ENCODE results near the gene FHIP2A. TPM values are rescaled to one million over a fixed set of nuclear protein-coding genes. Genes with fewer than 3 reads are reported as not detected.

The FHIP2A gene
- total RNA-seq, 6 donors from 2014 or later: 21.9 to 45.5 (median 26.2) TPM

DNA sequence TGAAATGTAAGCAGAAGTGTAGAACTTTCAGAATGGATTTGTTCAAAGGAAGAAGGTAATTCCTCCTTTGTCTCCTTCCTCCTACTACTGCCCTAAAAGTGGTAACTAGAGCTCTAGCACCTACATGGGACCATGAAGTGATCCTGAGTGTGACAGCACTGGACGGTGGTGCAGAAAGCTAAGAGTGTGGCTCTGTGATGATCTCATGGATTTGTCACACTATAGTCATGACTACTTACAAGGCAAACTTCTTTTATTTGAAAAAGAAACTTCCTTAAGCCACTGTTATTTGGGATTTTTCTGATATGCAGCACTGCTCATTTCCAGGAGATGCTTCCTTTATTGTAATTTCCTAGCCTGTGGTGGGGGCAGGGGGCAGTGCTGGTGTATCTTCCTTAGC is 5.8 kb upstream of the FHIP2A start:
- H3K27ac ChIP-seq: no peak overlapping the region
- no peak overlapping the region for H3K4me3 ChIP-seq
- peaks cover 0 to 1% (median 0%) of the 10 kb centered on the region in 4 donors for H3K4me1 ChIP-seq
- 76 to 80% methylated on average over 1 of the region's 1 CpG for WGBS, 2 donors
- no peaks in the 10 kb centered on the region for H3K36me3 ChIP-seq
- H3K27me3 ChIP-seq: no peaks in the 10 kb centered on the region
- ATAC-seq (ENCODE audit: low FRiP score in 2 of 2): no peak
- no peak for TF ChIP-seq POLR2A (IDR thresholded peaks at IDR 0.05)
- no peak for DNase-seq
- no peaks in the 10 kb centered on the region for H3K9me3 ChIP-seq

DNA sequence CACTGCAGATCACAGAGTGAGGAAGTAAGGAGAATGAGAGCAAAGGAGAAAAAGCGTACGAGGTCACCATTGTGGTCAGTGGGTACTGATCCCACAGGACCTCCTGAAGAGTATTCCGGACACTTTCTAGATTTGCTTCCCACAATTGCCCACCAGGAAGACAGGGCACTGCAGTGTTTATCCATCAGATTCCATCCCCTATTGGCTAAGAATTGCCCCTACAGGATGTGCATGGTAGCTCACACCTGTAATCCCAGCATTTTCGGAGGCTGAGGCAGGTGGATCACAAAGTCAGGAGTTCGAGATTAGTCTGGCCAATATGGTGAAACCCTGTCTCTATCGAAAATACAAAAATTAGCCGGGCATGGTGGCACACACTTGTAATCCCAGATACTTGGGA is 5.3 kb upstream of the FHIP2A start:
- no peak overlapping the region for H3K4me3 ChIP-seq
- no peaks in the 10 kb centered on the region for H3K27me3 ChIP-seq
- TF ChIP-seq EP300 (IDR thresholded peaks at IDR 0.05) (no peak), POLR2A (IDR thresholded peaks at IDR 0.05) (no peak), POLR2AphosphoS5 (IDR thresholded peaks at IDR 0.05) (no peak)
- TF ChIP-seq, protein P1, sequence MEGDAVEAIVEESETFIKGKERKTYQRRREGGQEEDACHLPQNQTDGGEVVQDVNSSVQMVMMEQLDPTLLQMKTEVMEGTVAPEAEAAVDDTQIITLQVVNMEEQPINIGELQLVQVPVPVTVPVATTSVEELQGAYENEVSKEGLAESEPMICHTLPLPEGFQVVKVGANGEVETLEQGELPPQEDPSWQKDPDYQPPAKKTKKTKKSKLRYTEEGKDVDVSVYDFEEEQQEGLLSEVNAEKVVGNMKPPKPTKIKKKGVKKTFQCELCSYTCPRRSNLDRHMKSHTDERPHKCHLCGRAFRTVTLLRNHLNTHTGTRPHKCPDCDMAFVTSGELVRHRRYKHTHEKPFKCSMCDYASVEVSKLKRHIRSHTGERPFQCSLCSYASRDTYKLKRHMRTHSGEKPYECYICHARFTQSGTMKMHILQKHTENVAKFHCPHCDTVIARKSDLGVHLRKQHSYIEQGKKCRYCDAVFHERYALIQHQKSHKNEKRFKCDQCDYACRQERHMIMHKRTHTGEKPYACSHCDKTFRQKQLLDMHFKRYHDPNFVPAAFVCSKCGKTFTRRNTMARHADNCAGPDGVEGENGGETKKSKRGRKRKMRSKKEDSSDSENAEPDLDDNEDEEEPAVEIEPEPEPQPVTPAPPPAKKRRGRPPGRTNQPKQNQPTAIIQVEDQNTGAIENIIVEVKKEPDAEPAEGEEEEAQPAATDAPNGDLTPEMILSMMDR (IDR thresholded peaks at IDR 0.05): no peak
- peaks cover 0 to 4% (median 0%) of the 10 kb centered on the region in 4 donors for H3K4me1 ChIP-seq
- 89 to 92% methylated on average over 7 of the region's 7 CpGs for WGBS, 2 donors
- H3K36me3 ChIP-seq: no peaks in the 10 kb centered on the region
- ATAC-seq (ENCODE audit: low FRiP score in 2 of 2) (no peak), DNase-seq (no peak)
- H3K27ac ChIP-seq: no peak overlapping the region
- H3K9me3 ChIP-seq: no peaks in the 10 kb centered on the region

DNA sequence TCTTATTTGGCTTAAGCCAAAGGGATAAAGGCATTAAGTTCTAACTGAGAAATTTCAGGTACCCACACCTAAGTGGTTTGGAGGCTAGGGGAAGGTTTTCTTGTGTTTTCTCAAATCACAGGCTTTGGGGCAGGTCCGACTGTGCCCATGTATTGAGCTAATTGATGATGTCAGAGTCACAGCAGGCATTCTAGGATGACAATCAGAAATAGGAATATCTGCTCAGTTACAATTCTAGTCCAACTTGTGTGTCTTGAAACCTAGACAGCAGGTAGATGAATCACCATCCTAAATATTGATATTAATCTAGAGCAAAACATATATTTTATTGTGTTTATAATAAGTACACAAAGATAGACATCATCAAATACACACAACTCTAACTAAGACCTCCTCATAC is 2.3 kb upstream of the FHIP2A start:
- H3K4me1 ChIP-seq: peaks cover 10 to 18% (median 13%) of the 10 kb centered on the region in 4 donors
- no peak for ATAC-seq (ENCODE audit: low FRiP score in 2 of 2)
- no peaks in the 10 kb centered on the region for H3K9me3 ChIP-seq
- H3K36me3 ChIP-seq: no peaks in the 10 kb centered on the region
- 71 to 93% methylated on average over 1 of the region's 1 CpG for WGBS, 2 donors
- TF ChIP-seq EP300 (IDR thresholded peaks at IDR 0.05) (no peak), POLR2AphosphoS5 (IDR thresholded peaks at IDR 0.05) (no peak), POLR2A (IDR thresholded peaks at IDR 0.05) (no peak)
- TF ChIP-seq, protein P1 (IDR thresholded peaks at IDR 0.05): no peak
- no peak overlapping the region for H3K27ac ChIP-seq
- no peaks in the 10 kb centered on the region for H3K27me3 ChIP-seq
- DNase-seq: no peak
- no peak overlapping the region for H3K4me3 ChIP-seq

DNA sequence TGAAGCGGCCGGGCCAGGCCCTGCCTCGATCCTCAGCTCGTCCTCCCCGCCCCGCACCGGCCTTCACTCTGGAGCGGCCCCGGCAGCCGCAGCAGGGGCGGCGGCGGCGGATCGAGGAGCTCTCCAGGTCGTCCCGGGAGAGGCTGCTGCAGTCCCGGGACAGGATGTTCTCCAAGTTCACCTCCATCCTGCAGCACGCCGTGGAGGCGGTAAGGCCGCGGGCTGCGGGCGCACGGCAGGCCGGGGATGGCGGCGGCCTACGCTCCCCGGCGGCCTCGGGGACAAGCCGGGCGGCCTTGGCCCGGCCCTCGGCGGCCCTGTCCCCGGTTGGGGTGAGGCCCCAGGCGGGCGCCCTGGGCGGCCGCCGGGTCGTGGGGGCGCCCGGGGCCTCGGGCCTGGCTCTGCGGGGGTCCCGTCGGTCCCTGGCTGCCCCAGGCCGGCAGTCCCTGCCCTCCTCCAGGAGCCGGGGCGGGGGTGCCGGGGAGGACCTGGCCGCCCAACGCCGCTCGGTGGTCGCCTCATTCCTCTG is 399 bp downstream of the FHIP2A start:
- no peak for TF ChIP-seq POLR2A (IDR thresholded peaks at IDR 0.05)
- TF ChIP-seq POLR2AphosphoS5 (IDR thresholded peaks at IDR 0.05): no peak
- no peak for TF ChIP-seq EP300 (IDR thresholded peaks at IDR 0.05)
- TF ChIP-seq, protein P1 (IDR thresholded peaks at IDR 0.05): peak in 2 of 6 experiments; percentile 51 to 76
- Histone ChIP-seq H3K9me3 (no peaks in the 10 kb centered on the region), H3K27ac (peak overlapping the region; percentile 97 to 100 (median 98)), H3K4me1 (peaks cover 32 to 39% (median 33%) of the 10 kb centered on the region in 4 donors), H3K4me3 (peak overlapping the region; percentile 78 to 88 (median 84)), H3K27me3 (no peaks in the 10 kb centered on the region), H3K36me3 (no peaks in the 10 kb centered on the region)
- WGBS, 2 donors: 2% methylated on average over 11 of the region's 60 CpGs; no CpG with 5 or more reads in 1 of the 2 donors
- peak; percentile 62 to 77 for ATAC-seq (ENCODE audit: low FRiP score in 2 of 2)
- no peak for DNase-seq

DNA sequence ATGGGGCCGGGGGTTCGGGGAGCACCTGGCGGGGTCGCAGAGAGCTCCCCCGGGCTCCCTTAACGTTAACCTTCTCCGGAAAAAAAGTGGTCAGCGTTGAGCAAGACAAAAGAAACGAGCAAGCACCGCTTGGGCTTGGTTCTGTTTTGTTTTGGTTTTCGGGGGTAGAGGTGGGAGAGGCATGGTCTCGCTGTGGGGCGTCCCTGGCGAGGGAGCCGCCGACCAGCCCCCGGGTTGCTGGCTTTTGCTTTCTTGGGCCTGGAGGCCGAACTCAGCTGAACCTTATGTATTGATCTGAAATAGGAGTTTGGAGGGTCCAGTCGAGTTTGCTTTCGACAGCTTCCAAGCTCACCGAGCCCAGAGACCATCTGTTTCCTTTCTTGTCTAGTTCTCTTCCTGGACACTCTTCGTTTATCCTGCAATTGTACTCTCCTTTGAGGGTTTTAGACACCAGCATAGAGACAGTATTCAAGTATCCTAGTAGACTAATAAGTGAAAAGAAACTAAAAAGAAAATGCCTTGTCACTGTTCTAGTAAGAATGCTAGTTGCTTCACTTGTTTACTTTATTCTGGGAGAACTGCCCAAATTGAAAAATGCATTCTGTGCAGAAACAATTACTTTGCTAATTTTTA is 980 bp downstream of the FHIP2A start:
- WGBS, 2 donors: 0% methylated on average over 6 to 20 of the region's 22 CpGs
- TF ChIP-seq POLR2A (IDR thresholded peaks at IDR 0.05): peak in 1 of 4 donors; percentile 53
- TF ChIP-seq, protein P1 (IDR thresholded peaks at IDR 0.05): no peak
- Histone ChIP-seq H3K9me3 (no peaks in the 10 kb centered on the region), H3K36me3 (no peaks in the 10 kb centered on the region), H3K27ac (peak overlapping the region; percentile 97 to 100 (median 98)), H3K4me3 (peak overlapping the region; percentile 78 to 88 (median 84)), H3K27me3 (no peaks in the 10 kb centered on the region), H3K4me1 (peaks cover 32 to 39% (median 33%) of the 10 kb centered on the region in 4 donors)
- peak in 1 of 2 donors; percentile 22 for DNase-seq
- ATAC-seq (ENCODE audit: low FRiP score in 2 of 2): peak; percentile 45 to 52

Data from upper lobe of left lung (tissue), 6 donors.